WERI-Rb-1 (cell line): ENCODE measurements around the gene MAP3K21.

ENCODE experiments used
- DNase-seq: peaks from one replicate; pipeline ENCODE4 v3.0.0-alpha.2; 2020
- H3K27ac ChIP-seq: fragments of 250-450 bp; sonication (Bioruptor Pico); 2 replicates; pipeline ENCODE4 v1.5.1; 2020; ENCODE audit warnings: mild to moderate bottlenecking, moderate library complexity
- H3K27me3 ChIP-seq: fragments of 250-450 bp; sonication (Bioruptor Pico); 2 replicates; pipeline ENCODE4 v1.5.1; 2021; ENCODE audit warnings: mild to moderate bottlenecking, low read depth, moderate library complexity; ENCODE audit not compliant: insufficient read depth, severe bottlenecking
- H3K36me3 ChIP-seq: fragments of 250-450 bp; sonication (Bioruptor Pico); 2 replicates; pipeline ENCODE4 v1.5.1; 2020; ENCODE audit warnings: mild to moderate bottlenecking, moderate library complexity
- H3K4me3 ChIP-seq: 2 replicates; pipeline ENCODE4 v1.5.1; 2011; ENCODE audit warnings: low read depth, mild to moderate bottlenecking, control low read depth, low read length
- H3K9me3 ChIP-seq: fragments of 250-450 bp; sonication (Bioruptor Pico); 2 replicates; pipeline ENCODE4 v1.5.1; 2021; ENCODE audit warnings: mild to moderate bottlenecking, moderate library complexity; ENCODE audit not compliant: severe bottlenecking
- TF ChIP-seq, protein P1 (sequence below): IDR thresholded peaks from 2 replicates; pipeline ENCODE4 v1.5.1; 2011; ENCODE audit warnings: low read depth, mild to moderate bottlenecking, control low read depth, inconsistent platforms, low read length

MAP3K21 gene

DNA sequence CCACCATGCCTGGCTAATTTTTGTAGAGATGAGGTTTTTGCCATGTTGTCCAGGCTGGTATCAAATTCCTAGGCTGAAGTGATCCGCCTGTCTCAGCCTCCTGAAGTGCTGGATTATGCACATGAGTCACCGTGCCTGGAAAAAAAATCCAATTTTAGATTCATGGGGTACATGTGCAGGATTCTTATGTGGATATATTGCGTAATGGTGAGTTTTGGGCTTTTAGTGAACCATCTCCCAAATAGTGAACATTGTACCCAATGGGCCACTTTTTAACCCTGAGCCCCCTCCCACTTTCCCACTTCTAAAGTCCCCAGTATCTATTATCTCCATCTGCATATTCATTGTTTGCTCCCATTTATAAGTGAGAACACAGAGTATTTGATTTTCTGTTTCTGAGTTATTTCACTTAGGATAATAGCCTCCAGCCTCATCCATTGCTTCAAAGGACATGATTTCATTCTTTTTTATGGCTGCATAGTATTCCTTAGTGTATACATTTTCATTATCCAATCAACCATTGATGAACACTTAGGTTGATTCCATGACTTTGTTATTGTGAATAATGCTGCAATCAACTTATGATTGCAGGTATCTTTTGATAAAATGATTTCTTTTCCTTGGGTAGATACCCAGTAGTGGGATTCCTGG, 104.4 kb downstream of the MAP3K21 start:
- H3K9me3 ChIP-seq: no peaks in the 10 kb centered on the region
- no peaks in the 10 kb centered on the region for H3K36me3 ChIP-seq
- TF ChIP-seq, protein P1, sequence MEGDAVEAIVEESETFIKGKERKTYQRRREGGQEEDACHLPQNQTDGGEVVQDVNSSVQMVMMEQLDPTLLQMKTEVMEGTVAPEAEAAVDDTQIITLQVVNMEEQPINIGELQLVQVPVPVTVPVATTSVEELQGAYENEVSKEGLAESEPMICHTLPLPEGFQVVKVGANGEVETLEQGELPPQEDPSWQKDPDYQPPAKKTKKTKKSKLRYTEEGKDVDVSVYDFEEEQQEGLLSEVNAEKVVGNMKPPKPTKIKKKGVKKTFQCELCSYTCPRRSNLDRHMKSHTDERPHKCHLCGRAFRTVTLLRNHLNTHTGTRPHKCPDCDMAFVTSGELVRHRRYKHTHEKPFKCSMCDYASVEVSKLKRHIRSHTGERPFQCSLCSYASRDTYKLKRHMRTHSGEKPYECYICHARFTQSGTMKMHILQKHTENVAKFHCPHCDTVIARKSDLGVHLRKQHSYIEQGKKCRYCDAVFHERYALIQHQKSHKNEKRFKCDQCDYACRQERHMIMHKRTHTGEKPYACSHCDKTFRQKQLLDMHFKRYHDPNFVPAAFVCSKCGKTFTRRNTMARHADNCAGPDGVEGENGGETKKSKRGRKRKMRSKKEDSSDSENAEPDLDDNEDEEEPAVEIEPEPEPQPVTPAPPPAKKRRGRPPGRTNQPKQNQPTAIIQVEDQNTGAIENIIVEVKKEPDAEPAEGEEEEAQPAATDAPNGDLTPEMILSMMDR: no peak
- peaks cover 91% of the 10 kb centered on the region for H3K27me3 ChIP-seq
- H3K27ac ChIP-seq: no peak overlapping the region
- H3K4me3 ChIP-seq: no peak overlapping the region
- no peak for DNase-seq

DNA sequence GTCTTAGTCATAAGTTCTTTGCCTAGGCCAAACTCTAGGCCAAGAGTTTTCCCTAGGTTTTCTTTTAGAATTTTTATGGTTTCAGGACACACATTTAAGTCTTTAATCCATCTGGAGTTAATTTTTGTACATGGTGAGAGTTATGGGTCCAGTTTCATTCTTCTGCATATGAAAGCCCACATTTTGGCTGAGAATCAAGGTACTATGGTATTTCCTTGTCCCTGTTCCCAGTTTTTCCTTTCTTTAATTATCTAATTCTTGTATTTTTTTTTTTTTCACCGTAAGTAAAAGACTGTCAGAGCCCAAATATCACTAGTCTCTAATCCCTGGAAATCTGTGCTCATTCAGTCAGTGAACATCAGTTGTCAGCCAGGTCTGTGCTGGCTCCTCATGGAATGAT, 105.4 kb downstream of the MAP3K21 start:
- Histone ChIP-seq H3K27ac (no peak overlapping the region), H3K27me3 (peaks cover 91% of the 10 kb centered on the region), H3K4me3 (no peak overlapping the region), H3K36me3 (no peaks in the 10 kb centered on the region), H3K9me3 (no peaks in the 10 kb centered on the region)
- no peak for DNase-seq
- TF ChIP-seq, protein P1: no peak

DNA sequence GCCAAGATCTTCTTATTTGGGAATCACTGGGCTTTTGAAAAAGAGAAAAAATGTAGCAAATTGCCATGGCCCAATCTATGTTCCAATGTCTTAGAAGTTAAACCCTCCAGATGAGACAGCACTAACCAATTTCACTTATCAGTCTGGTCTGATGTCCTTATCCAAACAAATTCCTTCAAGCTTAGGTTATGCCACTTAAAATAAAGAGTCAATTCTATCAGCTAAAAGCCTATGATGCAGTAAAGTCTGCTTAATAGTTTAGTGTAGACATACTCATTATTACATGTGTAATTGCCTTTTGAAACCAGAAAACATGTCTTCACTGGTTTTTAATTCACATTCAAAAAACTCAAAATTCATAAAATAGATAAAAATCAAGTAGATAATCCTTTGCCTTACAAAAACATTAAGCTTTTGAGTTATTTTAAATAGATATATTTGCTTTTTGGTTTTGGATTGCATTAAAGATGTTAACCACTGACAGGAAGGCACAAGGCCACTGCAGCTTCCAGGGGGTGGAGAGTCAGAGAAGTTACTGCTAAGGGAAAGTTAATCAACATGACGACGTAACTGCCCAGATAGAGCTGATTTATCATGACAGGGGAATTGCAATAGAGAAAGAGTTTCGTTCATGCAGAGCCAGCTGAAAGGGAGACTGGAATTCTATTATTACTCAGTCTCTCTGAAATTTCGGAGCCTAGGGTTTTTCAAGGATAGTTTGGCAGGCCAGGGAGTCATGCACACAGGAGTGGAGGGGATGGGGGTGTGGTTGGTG, 106.1 kb downstream of the MAP3K21 start:
- no peaks in the 10 kb centered on the region for H3K36me3 ChIP-seq
- no peak overlapping the region for H3K4me3 ChIP-seq
- peaks cover 91% of the 10 kb centered on the region for H3K27me3 ChIP-seq
- no peaks in the 10 kb centered on the region for H3K9me3 ChIP-seq
- H3K27ac ChIP-seq: no peak overlapping the region
- TF ChIP-seq, protein P1: no peak
- no peak for DNase-seq
